H1 (cell line): Measurements from ENCODE around the gene CYGB. TPM values are rescaled to one million over a fixed set of nuclear protein-coding genes. Genes with fewer than 3 reads are reported as not detected.

Source experiments
- CREB1 ChIP-seq: IDR thresholded peaks from 2 replicates; pipeline ENCODE4 v1.6.1; 2012; ENCODE audit warnings: inconsistent platforms
- PHF8 ChIP-seq: fragments of 200-600 bp; sonication (generic); conservative IDR thresholded peaks from 2 replicates; pipeline ENCODE4 v1.7.1; 2012; ENCODE audit warnings: low read depth, mild to moderate bottlenecking, inconsistent platforms, low read length, moderate library complexity
- polyA plus RNA-seq, 7 experiments: library from polyadenylated mRNA; depleted of rRNA in 3 of 7; stranded (reverse) in 5 of 7; unstranded in 2 of 7; fragments of >200 nt in 5 of 7; fragments of 200-250 nt in 2 of 7; gene quantifications; 1 replicate in 5 of 7; 2 replicates in 1 of 7; 4 replicates in 1 of 7; pipeline versions ENCODE4 v1.2.1 to v1.2.3, GENCODE V29; 2011 to 2013; ENCODE audit warnings: missing spikeins in 2 of 7, mixed read lengths in 2 of 7
- total RNA-seq: library from RNA; stranded (reverse); fragmentation: NEBNext Ultra II Directional; extraction: Animal tissue kit (Norgen Biotek cat#: 25700); gene quantifications from 2 replicates; pipeline ENCODE4 v1.2.1, GENCODE V29; 2021

CYGB gene
- total and polyA plus RNA-seq, 2 of the 8 experiments (the other 6 are each of a cell fraction or from before 2014, with no cell fraction given): 2.7 to 3.7 TPM

DNA sequence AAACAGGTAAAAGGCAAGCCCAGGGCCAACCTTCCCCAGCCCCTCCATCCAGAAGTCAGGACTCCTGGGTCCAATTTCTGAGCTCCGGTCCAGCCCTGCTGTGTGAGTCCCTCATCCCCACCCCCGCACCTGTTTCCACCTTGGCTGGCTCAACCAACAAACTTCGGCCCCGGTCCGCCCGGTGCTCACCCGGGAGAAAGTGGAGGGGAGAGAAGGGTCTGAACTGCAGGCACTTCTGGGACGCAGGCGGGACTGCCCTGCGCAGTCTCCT lies 36.8 kb downstream of the CYGB start (continued):
- TF ChIP-seq PHF8 (no peak), CREB1 (no peak)
